K562 (cell line): ENCODE measurements around the gene UNC5C. TPM values are rescaled to one million over a fixed set of nuclear protein-coding genes. Genes with fewer than 3 reads are reported as not detected.

ENCODE experiments used
- ATAC-seq: fragments of 200-7000 bp; cut with Tn5 transposase; 3 replicates; pipeline ENCODE4 v1.9.1; 2020; ENCODE audit warnings: moderate library complexity
- BruUV-seq: library from RNA; stranded (reverse); fragments of 400-500 nt; replicated peaks from 2 replicates; lab custom pipeline; 2021; lab: Mats Ljungman, UMichigan
- CTCF ChIA-PET: fragments of 300-600 bp; formaldehyde crosslinking; extraction: SDS; loops from one replicate; lab custom pipeline; 2021; ENCODE audit warnings: low intra/inter-chr PET ratio; lab: Yijun Ruan, JAX
- POLR2A ChIA-PET: fragments of 300-600, 350-650 bp; sonication (Branson Sonifier 250); formaldehyde crosslinking; extraction: SDS; loops from one replicate; lab custom pipeline; 2021; ENCODE audit warnings: antibody characterized with exemption, inconsistent platforms; lab: Yijun Ruan, JAX
- DNase-seq, 4 experiments: peaks; one replicate each; pipeline versions ENCODE4 v3.0.0 to v3.0.0-alpha.2; 2011 to 2018; ENCODE audit warnings: low spot score in 3 of 4, mixed read lengths in 3 of 4; ENCODE audit errors: extremely low read depth in 1 of 4
- FAIRE-seq: peaks from 2 replicates; lab custom pipeline; 2011; peaks lifted over from hg19 to GRCh38; lab: Jason Lieb, UNC
- H2AFZ ChIP-seq: 2 replicates; pipeline ENCODE4 v1.6.0; 2011; ENCODE audit warnings: low read depth, low read length, control low read depth, inconsistent platforms
- H3K27ac ChIP-seq: fragments of 200-600 bp; 3 replicates; pipeline ENCODE4 v1.8.0; 2011; ENCODE audit warnings: low read depth, mild to moderate bottlenecking, control low read depth, inconsistent platforms, low read length, moderate library complexity, mixed read lengths; ENCODE audit errors: extremely low read depth
- H3K27me3 ChIP-seq, 2 experiments: fragments of 300-600 bp in 1 of 2; 2 replicates in 1 of 2; 3 replicates in 1 of 2; pipeline versions ENCODE4 v1.6.0 to v1.8.0; 2011; ENCODE audit warnings: inconsistent platforms in 2 of 2, low read length in 2 of 2, mild to moderate bottlenecking in 1 of 2, mixed read lengths in 1 of 2, moderate library complexity in 1 of 2; ENCODE audit not compliant: control insufficient read depth in 2 of 2, insufficient read depth in 2 of 2
- H3K36me3 ChIP-seq: fragments of 300-600 bp; 3 replicates; pipeline ENCODE4 v1.8.0; 2011; ENCODE audit warnings: mild to moderate bottlenecking, low read length, inconsistent platforms; ENCODE audit not compliant: control insufficient read depth, insufficient read depth
- H3K4me1 ChIP-seq, 2 experiments: fragments of 200-600 bp in 1 of 2; replicated peaks in 1 of 2; 2 replicates in 1 of 2; 3 replicates in 1 of 2; pipeline versions ENCODE4 v1.5.1 to v1.8.0; 2011; ENCODE audit warnings: inconsistent platforms in 2 of 2, low read length in 2 of 2, mild to moderate bottlenecking in 1 of 2, mixed read lengths in 1 of 2, moderate library complexity in 1 of 2; ENCODE audit not compliant: control insufficient read depth in 2 of 2, insufficient read depth in 2 of 2
- H3K4me2 ChIP-seq: 2 replicates; pipeline ENCODE4 v1.6.1; 2011; ENCODE audit warnings: low read length, control low read depth, inconsistent platforms, mixed read lengths; ENCODE audit not compliant: insufficient read depth
- H3K4me3 ChIP-seq: fragments of 200-600 bp; sonication (generic), shearing (Covaris generic); 2 replicates; pipeline ENCODE4 v1.5.1; 2016; ENCODE audit warnings: control low read depth, inconsistent platforms
- H3K79me2 ChIP-seq: fragments of 200-600 bp; 3 replicates; pipeline ENCODE4 v1.8.0; 2011; ENCODE audit warnings: low read length, inconsistent platforms; ENCODE audit not compliant: control insufficient read depth, insufficient read depth
- H3K9ac ChIP-seq, 2 experiments: 2 replicates each; pipeline versions ENCODE4 v1.6.0 to v1.6.1; 2011; ENCODE audit warnings: low read depth in 2 of 2, low read length in 2 of 2, control low read depth in 1 of 2, inconsistent platforms in 1 of 2, mild to moderate bottlenecking in 1 of 2, mixed read lengths in 1 of 2; ENCODE audit not compliant: insufficient read depth in 1 of 2
- H3K9me1 ChIP-seq: one replicate; pipeline ENCODE4 v1.6.0; 2011; ENCODE audit warnings: inconsistent platforms, mild to moderate bottlenecking, low read length, moderate library complexity; ENCODE audit not compliant: control insufficient read depth, insufficient read depth
- H3K9me3 ChIP-seq: replicated peaks from 2 replicates; pipeline ENCODE4 v1.5.1; 2011; ENCODE audit warnings: low read depth, low read length, inconsistent platforms; ENCODE audit not compliant: control insufficient read depth, insufficient read depth
- H4K20me1 ChIP-seq: replicated peaks from 2 replicates; pipeline ENCODE4 v1.6.1; 2011; ENCODE audit warnings: low read length, inconsistent platforms, mixed read lengths; ENCODE audit not compliant: control insufficient read depth, insufficient read depth
- BRD4 ChIP-seq: fragments of 200-600 bp; sonication (generic); IDR thresholded peaks from 2 replicates; pipeline ENCODE4 v1.6.1; 2017; ENCODE audit warnings: inconsistent platforms
- CEBPB ChIP-seq: fragments of 450-650 bp; IDR thresholded peaks from 2 replicates; pipeline ENCODE4 v1.6.1; 2016; ENCODE audit warnings: missing genetic modification characterization, missing compliant biosample characterization
- ETS2 ChIP-seq: IDR thresholded peaks from 2 replicates; pipeline ENCODE4 v1.6.1; 2016; ENCODE audit warnings: borderline replicate concordance, missing genetic modification characterization, mild to moderate bottlenecking, moderate library complexity, missing compliant biosample characterization; ENCODE audit not compliant: poor library complexity, severe bottlenecking
- NCOA2 ChIP-seq, 2 experiments: fragments of 450-650 bp; IDR thresholded peaks; 2 replicates each; pipeline ENCODE4 v1.6.1; 2018; ENCODE audit warnings: mild to moderate bottlenecking in 2 of 2, moderate library complexity in 1 of 2; ENCODE audit not compliant: partially characterized antibody in 2 of 2
- RBM25 ChIP-seq: fragments of 200-400 bp; formaldehyde crosslinking; IDR thresholded peaks from 2 replicates; pipeline ENCODE4 v1.6.1; 2018; ENCODE audit warnings: low read length, low read depth, moderate library complexity; ENCODE audit not compliant: severe bottlenecking
- WGBS: fragments of 100-300 bp; shearing (Covaris generic); methylation state at CpG from one replicate; pipeline ENCODE4 v1.1.6; 2016; ENCODE audit warnings: low coverage, mixed read lengths; ENCODE audit not compliant: insufficient coverage; ENCODE audit errors: missing lambda C conversion rate; 5-methylcytosine and 5-hydroxymethylcytosine counted together
- in situ Hi-C: fragments of 300-500 bp; cut with MboI; formaldehyde crosslinking; loops from 4 replicates; pipeline ENCODE4 v1.15.0; 2018; ENCODE audit warnings: inconsistent platforms, mixed read lengths
- intact Hi-C: fragments of 100-400 bp; cut with micrococcal nuclease; formaldehyde crosslinking; loops from 2 replicates; pipeline ENCODE4 v1.14.2; 2022
- polyA plus RNA-seq, 8 experiments: library from polyadenylated mRNA; depleted of rRNA in 4 of 8; stranded (reverse) in 5 of 8; unstranded in 3 of 8; fragments of >200 nt; fragmentation: Nextera tagmentation in 2 of 8; fragmentation: Illumina TruSeq in 1 of 8; extraction: Ambion mirVana in 2 of 8; extraction: Trizol in 1 of 8; gene quantifications; 2 replicates each; pipeline versions ENCODE4 v1.2.1 to v1.2.3, GENCODE V29; 2011 to 2014; ENCODE audit warnings: inconsistent platforms in 1 of 8, missing spikeins in 1 of 8
- total RNA-seq, 7 experiments: library from RNA; depleted of rRNA in 6 of 7; stranded (reverse); fragments of >200 nt in 6 of 7; fragmentation: Illumina TruSeq in 2 of 7; extraction: Trizol in 2 of 7; gene quantifications; 2 replicates each; pipeline versions ENCODE4 v1.2.1 to v1.2.3, GENCODE V29; 2011 to 2021; ENCODE audit warnings: low replicate concordance in 1 of 7
- TF ChIP-seq, protein P1 (sequence below), 2 experiments: fragments of 450-650 bp in 1 of 2; sonication (generic) in 1 of 2; formaldehyde crosslinking; conservative IDR thresholded peaks; 2 replicates each; pipeline versions ENCODE4 v1.4.0 to v1.8.1; 2020 to 2022; ENCODE audit warnings: mild to moderate bottlenecking in 1 of 2, missing genetic modification reagents in 1 of 2
- TF ChIP-seq, protein P2 (sequence below), 2 experiments: fragments of 200-800 bp in 1 of 2; sonication (Bioruptor generic) in 1 of 2; sonication (generic) in 1 of 2; formaldehyde crosslinking in 1 of 2; IDR thresholded peaks in 1 of 2; conservative IDR thresholded peaks in 1 of 2; 2 replicates each; pipeline versions ENCODE4 v1.5.0 to v1.6.1; 2016 to 2020; ENCODE audit warnings: missing compliant biosample characterization in 1 of 2, missing genetic modification characterization in 1 of 2, missing genetic modification reagents in 1 of 2

The UNC5C gene
- total and polyA plus RNA-seq, 9 of the 15 experiments (the other 6 are each of a cell fraction or from before 2014, with no cell fraction given), result under 0.01 to 0.10 (median 0.03) TPM; not detected in 1

DNA sequence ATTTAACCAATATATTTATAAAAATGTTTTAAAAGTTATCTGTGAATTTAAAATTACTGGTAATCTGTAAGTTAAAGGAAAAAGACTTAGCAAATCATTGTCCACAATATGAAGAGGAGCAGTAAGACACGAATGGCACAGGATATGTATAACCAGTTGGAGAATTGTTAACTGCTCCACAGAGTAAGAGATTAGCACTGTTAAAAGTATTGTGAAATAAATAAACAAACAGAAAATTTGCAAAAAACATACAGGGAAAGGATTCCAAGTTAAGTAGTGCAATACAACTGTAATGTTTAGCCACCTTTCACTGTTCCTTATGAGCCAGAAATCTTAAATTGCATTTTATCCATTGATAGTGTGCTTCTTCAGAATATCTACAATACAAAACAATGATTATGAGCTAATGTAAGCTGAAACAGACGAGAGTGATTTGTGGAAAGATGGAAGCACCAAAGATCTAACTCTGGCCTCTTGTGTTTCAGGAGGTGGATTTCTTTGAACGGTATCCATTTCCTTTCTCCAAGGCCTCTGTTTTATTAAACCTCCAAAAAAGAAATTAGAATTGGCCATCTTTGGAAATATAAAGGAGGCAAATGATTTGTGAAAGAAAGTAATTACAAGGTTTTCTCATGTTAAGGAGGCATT lies 188.4 kb downstream of the UNC5C start:
- in situ Hi-C loops, result no loop called here
- peak overlapping the region; percentile 64 for H2AFZ ChIP-seq
- WGBS, result 9% methylated on average over 3 of the region's 3 CpGs
- TF ChIP-seq BRD4 (no peak), CEBPB (tag) (0 out of 2 replicates have a peak, but pooled peaks have one; percentile 23)
- CTCF ChIA-PET, result no interaction called here
- no peaks in the 10 kb centered on the region for H4K20me1 ChIP-seq
- intact Hi-C loops, result no loop called here
- H3K9ac ChIP-seq, result no peak overlapping the region
- no peak overlapping the region for H3K27ac ChIP-seq
- H3K27me3 ChIP-seq, result no peaks in the 10 kb centered on the region
- H3K4me3 ChIP-seq, result no peak overlapping the region
- no TSS peak for BruUV-seq
- POLR2A ChIA-PET, result no interaction called here
- H3K9me3 ChIP-seq, result no peaks in the 10 kb centered on the region
- no peak for FAIRE-seq
- no peak overlapping the region for H3K4me2 ChIP-seq
- no peaks in the 10 kb centered on the region; a peak in 1 of 5 replicates for H3K4me1 ChIP-seq
- H3K9me1 ChIP-seq, result no peaks in the 10 kb centered on the region
- no peak for ATAC-seq
- H3K79me2 ChIP-seq, result no peaks in the 10 kb centered on the region
- DNase-seq, result no peak
- no peaks in the 10 kb centered on the region for H3K36me3 ChIP-seq

DNA sequence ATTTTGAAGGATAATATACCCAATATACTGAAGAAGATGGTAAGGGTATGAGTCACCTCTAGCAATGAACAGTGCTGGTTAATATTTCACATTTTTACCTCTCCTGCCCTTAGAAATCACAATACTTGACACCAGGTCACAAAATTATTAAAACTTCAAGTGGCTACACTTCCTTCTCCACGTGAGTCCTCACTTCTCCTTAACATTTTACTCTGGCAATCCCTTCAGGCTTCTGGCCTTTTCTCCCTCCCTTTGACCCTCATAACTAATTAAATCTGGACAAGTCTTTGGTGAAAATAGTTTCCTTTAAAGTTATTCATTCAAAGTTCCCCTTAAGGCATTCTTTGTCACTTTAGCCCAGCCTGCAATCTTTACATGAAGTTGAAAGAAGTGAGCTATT lies 190.4 kb downstream of the UNC5C start:
- Histone ChIP-seq H3K27me3 (no peaks in the 10 kb centered on the region), H3K4me1 (no peaks in the 10 kb centered on the region; a peak in 1 of 5 replicates), H3K9ac (no peak overlapping the region), H3K9me3 (no peaks in the 10 kb centered on the region), H3K79me2 (no peaks in the 10 kb centered on the region), H3K36me3 (no peaks in the 10 kb centered on the region), H3K9me1 (no peaks in the 10 kb centered on the region), H3K4me3 (no peak overlapping the region), H3K27ac (no peak overlapping the region)
- in situ Hi-C loops, result no loop called here
- DNase-seq (no peak), FAIRE-seq (no peak)
- no TSS peak for BruUV-seq
- CTCF ChIA-PET, result no interaction called here
- no peak for TF ChIP-seq ETS2 (tag)
- no peak for TF ChIP-seq NCOA2 (IDR thresholded peaks at IDR 0.05; ENCODE audit: partially characterized antibody in 2 of 2)
- TF ChIP-seq RBM25, result no peak
- TF ChIP-seq, protein P1, sequence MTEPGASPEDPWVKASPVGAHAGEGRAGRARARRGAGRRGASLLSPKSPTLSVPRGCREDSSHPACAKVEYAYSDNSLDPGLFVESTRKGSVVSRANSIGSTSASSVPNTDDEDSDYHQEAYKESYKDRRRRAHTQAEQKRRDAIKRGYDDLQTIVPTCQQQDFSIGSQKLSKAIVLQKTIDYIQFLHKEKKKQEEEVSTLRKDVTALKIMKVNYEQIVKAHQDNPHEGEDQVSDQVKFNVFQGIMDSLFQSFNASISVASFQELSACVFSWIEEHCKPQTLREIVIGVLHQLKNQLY (CRISPR knock-in tag; conservative IDR thresholded peaks at IDR 0.05), result no peak
- TF ChIP-seq, protein P2, sequence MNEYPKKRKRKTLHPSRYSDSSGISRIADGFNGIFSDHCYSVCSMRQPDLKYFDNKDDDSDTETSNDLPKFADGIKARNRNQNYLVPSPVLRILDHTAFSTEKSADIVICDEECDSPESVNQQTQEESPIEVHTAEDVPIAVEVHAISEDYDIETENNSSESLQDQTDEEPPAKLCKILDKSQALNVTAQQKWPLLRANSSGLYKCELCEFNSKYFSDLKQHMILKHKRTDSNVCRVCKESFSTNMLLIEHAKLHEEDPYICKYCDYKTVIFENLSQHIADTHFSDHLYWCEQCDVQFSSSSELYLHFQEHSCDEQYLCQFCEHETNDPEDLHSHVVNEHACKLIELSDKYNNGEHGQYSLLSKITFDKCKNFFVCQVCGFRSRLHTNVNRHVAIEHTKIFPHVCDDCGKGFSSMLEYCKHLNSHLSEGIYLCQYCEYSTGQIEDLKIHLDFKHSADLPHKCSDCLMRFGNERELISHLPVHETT (CRISPR knock-in tag; conservative IDR thresholded peaks at IDR 0.05 in 1 of 2, IDR thresholded peaks at IDR 0.05 in 1 of 2), result no peak
- TF ChIP-seq, all 486 proteins: peak for 0
- POLR2A ChIA-PET, result no interaction called here
- no peak for ATAC-seq
- H3K4me2 ChIP-seq, result no peak overlapping the region
- no peak overlapping the region for H2AFZ ChIP-seq
- 0% methylated on average over 1 of the region's 1 CpG for WGBS
- intact Hi-C loops, result no loop called here
- H4K20me1 ChIP-seq, result no peaks in the 10 kb centered on the region
